ENCODE data around the gene MAST2.
"Not testable (repeated sequence)": the region's sequence is repeated elsewhere in the genome, so short reads cannot be mapped to it uniquely, and the experiment has no call there.

- TF ChIP-seq CTCF (IDR thresholded peaks at IDR 0.05; ENCODE audit: extremely low read depth in 1 of 2, insufficient read depth in 1 of 2, low read depth in 1 of 2, low read length in 2 of 2); POLR2AphosphoS5 (IDR thresholded peaks at IDR 0.05; ENCODE audit: insufficient read depth, low read depth, low read length); POLR2A (IDR thresholded peaks at IDR 0.05; ENCODE audit: low read depth, low read length); MAX (IDR thresholded peaks at IDR 0.05; ENCODE audit: insufficient read depth, insufficient read length); EZH2 (IDR thresholded peaks at IDR 0.05; ENCODE audit: borderline replicate concordance, low read depth, low read length, severe bottlenecking); GATA2 (IDR thresholded peaks at IDR 0.05; ENCODE audit: insufficient read depth, insufficient read length, low read depth, low read length); FOS (IDR thresholded peaks at IDR 0.05; ENCODE audit: borderline replicate concordance, insufficient read depth, low read length); MYC (IDR thresholded peaks at IDR 0.05; ENCODE audit: low read depth, low read length); JUN (IDR thresholded peaks at IDR 0.05; ENCODE audit: borderline replicate concordance, insufficient read depth, insufficient read length, low read depth): not testable (repeated sequence)
Observed at GRCh38 chr1:46057215-46057614, 253.8 kb downstream of the MAST2 start.

Data from endothelial cell of umbilical vein (primary cell).